Stimulated activated CD8-positive, alpha-beta memory T cell treated with anti-CD3 and anti-CD28 coated beads, Interleukin-15, amount 100 ng/mL, for 48 hours (primary cell): Measurements from ENCODE around the gene SH3RF1.
A peak's percentile ranks its signal among the peaks of the same experiment; 100 is the strongest.

Experiments
- DNase-seq, 2 donors: peaks; one replicate each; pipeline ENCODE4 v3.0.0-alpha.2; 2020; ENCODE audit warnings: low read depth in 2 of 2

The SH3RF1 gene

DNA sequence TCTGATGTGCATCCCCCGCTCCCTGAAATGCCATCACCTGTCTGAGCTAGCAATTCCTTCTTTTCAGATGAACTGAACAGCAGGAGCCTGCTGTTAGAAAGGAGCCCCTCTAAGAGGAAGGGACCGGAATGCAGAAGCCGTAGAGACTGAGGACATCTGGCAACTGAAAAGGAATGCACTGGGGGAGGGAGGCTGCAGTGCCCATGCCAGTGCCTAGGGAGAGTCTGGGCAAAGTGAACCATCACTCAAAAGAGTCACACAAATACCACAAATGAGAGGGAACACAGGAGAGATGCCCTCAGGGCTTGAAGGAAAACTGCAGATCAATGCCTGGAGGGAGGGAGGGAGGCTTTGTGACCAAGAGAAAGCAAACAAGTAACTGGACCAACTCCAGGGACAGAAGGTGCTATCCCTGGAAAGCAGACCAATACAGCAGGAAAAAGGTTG is 166.8 kb downstream of the SH3RF1 start:
- DNase-seq = no peak

DNA sequence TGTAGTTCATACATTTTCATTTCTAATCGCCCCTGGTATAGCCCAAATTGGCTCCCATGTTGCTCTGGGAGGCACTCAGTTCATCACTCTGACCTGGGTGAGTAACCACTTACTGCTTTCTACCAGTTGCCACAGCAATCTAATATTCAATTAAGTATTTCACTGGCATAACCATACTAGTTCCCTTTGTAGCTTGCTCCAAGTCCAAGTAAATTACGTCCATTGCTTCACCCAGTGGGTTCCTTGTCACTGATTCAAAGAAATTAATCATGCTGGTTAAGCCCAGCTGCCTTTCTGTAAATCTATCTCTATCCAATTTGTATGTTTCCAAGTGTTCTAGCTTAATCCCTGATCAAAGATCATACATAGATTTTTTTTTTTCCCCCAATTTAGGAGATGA is 168.7 kb downstream of the SH3RF1 start:
- no peak for DNase-seq

DNA sequence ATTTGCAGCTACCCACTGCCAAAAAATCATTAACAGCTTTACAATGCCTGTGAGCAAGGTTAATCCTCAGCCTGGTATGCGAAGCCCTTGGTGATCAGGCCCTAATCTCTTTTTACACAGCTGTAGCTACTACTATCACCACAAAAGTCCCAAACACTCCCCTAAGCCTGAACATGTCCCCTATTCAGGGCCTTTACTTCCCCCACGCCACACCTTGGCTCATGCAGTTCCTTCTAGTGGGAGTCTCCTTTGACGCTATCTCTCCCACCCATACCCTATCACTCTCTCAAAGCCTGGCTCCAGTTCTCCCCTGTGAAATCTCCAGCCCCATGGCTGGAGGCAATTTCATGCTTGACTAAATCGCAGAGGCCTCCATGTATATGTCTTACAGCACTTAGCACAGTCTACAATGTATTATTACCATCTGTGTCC is 170.1 kb downstream of the SH3RF1 start:
- DNase-seq = no peak

DNA sequence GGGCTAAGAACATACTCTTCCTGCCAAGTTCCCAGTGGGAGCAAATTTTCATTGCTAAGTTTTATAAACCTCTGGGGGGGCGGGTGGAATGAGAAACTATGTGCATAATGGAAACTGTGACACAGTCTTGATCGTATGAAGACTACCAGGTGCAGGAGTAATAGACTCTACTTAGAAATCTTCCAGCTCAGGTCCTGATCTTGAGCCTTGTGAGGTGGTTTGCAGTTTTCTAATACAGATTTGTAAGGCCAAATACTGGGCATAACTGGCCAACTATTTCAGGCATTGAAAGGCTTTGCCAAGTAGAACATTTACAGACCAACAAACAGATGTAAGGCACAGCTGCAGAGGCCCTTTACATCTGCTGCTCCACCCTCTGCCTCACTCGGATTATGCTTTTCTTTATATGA is 171.0 kb downstream of the SH3RF1 start:
- no peak for DNase-seq

DNA sequence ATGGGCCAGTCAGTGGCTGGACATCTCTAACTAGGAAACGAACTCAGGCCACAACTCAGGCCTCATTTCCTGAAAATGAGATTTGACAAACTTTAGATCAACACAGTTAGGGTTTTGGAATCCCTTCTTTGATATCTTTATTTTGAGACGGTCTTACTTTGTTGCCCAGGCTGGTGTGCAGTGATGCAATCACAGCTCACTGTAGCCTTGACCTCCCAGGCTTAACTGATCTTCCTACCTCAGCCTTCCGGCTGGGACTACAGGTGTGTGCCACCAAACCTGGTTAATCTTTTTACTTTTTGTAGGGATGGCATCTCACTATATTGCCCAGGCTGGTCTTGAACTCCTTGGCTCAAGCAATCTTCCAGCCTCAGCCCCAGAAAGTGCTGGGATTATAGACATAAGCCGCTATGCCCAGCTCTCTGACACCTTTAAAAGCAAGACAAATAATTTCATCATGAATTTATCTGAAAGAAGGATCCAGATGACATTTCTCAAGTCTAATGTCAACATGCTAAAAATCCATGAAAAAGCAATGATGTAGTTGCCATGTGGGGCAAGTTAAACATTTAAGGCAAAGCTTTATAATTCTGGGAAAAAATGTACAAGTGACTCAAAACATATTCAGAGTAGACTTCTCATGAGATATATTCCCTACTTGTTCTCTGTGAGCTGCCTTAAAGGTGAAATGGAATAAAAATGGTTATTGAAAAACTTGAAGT is 171.6 kb downstream of the SH3RF1 start:
- no peak for DNase-seq

DNA sequence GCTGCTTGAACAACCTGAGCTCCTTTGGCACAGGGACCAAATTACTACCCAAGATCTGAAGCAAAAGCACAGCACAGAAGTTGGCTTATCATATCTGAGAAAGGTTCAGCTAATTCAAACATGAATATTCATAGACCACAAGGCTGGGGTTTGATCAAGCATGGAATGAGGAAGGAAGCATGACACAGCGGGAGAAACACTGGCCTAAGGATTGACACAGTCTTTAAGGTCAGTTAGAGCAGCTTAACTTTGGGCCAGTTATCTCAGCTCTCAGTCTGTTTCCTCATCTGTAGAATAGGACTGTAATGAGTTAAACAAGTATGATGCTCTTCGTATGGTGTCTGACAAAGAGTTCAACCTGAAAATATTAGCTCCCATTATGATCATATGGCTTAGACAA is 172.2 kb downstream of the SH3RF1 start:
- DNase-seq = no peak

DNA sequence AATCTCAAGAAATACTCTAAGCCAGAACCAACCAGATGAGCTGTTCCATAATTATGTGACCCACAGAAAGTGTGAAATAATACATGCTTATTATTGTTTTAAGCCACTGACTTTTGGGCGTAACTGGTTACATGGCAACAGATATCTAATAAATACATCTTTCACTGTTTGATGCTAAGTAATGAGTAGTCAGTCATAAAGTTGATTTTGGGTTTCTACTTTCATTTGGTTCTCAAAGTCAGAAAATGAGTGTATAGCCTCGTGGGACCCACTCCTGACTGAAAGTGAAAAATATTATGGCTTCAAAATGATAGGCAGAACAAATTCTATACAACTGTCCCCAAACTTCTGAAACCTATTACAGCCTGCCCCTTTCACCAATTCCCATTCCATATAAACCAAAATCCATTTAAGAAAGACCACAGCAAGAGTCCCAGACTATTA is 172.7 kb downstream of the SH3RF1 start:
- no peak for DNase-seq

DNA sequence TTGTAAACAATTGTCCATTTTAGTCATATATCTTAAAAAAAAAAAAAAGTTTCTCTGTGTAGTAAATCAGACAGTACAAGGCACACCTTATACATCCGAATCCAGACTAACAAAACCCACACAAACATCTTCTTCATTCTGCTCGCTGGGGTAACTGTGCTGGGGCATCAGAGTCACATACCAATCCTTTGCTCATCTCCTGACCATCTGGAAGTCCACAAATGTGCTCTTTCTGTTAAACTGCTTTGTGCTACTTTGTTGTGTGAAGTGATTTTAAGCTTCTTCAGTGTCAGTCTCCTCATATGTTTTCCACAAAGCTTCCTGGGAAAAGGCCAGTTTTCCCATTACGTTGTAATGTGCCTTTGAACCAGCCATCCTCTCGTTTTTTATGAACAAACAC is 174.5 kb downstream of the SH3RF1 start:
- DNase-seq = no peak

DNA sequence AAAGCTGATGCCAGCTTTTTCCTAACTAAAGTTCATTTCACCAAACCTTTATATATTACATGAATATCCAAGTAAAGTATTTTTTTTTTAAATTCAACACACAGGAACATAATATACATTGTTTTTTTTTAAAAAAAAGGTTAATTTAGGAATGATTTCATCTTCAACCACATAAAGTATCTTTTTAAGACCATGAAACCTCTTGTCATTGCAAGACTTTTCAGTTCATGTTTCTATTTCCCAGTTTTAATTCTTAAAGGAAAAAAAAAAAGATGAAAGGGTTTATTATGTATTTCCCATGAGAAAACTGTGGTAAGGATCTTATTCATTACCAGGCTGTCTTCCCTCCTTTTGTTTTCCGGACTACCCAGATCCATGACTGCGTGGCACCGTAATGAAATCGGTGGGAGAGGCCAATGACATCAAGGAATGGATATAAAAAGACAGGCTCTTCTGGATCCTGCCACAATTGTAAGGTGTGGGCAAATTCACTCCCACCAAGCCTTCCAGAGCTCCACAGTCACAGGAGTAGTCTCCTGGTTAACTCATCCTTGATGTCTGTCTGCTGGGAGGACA is 176.0 kb downstream of the SH3RF1 start:
- no peak for DNase-seq

DNA sequence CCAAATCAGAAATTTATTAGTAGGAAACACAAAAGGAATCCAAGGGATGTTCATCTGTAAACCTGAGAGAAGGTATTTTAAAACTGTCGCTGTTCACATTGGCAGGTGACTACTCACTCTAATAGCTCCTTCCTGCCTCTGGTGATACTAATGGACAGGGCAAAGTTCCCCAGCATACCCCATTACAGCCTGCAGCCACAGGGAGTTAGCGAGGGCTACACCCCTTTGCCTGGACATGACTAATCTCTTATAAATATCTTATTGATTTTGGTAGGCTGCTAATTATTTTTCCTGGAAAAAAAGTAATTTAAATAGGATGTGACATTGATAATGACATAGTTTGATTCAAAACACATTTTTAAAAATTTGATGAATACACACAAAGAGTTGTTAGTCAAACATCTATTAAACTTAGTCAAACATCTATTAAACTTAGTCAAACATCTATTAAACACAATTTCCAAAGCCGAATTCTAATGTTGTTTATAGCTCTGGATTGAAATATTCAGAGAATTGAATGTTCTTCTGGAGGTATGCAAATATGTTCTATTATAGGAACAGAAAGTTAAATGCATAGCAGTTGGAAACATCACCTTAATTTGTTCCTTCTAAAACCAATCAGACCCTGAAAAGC is 177.8 kb downstream of the SH3RF1 start:
- DNase-seq = no peak

DNA sequence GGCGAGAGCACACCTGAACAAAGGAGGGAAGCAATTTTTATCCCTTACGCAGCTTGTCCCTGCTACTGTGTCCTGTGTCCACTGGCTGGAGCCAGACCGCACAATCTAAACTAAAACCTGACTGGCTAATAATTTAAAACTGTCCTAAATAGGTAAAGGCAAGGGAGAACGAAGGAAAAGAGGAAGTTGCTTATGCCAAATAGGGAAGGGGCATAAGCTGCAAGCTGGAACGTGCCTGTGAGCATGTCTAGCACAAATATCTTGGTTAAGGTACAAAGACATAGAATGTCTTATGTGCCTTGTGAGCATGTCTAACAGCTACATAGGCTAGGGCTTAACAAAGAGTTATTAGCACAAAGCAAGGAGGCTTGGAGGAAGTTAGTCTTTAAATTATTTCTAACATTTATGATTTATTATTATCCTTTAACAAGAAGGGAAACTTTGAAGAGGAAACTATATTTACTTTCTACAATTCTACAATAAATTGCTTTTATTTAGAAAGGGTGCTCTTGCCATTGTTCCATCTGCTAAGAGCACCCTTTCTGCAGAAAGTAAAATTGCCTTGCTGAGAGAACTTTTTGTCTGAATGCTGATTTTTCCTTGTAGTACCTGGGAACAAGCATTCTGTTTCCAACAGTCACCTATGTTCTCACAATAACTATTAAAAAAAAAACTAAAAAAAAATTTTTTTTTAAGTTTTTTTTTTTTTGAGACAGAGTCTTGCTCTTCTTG is 180.1 kb downstream of the SH3RF1 start:
- DNase-seq = no peak

DNA sequence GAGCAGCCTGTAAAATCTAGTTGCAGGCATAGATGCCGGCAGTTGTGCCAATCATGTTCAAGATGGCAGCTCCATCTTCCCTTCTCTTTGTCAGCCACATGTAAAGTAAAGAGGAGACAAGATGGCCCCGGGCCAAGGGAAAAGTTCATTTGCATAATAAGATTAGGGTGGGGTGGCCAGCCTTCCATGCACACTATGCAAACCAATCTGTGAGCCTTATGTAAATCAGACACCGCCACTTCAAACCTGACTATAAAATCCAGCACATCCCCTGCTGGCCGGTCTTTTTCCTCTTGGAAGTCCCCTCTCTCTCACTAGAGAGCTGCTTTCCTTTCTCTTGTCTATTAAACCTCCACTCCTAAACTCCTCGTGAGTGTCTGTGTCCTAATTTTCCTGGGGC is 181.8 kb downstream of the SH3RF1 start:
- no peak for DNase-seq

DNA sequence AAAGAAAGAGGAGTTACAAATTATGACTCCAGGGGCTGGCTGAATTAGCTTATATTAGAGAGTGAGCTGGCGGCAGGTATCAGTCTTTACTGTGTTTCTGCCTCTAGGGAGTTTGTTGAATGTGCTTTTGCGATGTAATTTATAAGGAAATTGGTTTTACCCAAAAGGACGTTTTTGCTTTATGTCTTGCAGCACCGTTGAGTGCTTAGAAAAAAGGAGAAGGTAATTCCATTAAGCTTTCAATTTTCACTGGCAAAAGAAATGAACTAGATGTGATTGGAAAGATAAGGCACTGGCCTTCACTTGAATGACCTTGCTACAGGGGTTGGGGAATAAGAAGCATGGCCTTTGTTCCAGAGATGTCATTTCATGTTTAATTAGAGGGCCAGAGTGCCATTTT is 185.8 kb downstream of the SH3RF1 start:
- no peak for DNase-seq

DNA sequence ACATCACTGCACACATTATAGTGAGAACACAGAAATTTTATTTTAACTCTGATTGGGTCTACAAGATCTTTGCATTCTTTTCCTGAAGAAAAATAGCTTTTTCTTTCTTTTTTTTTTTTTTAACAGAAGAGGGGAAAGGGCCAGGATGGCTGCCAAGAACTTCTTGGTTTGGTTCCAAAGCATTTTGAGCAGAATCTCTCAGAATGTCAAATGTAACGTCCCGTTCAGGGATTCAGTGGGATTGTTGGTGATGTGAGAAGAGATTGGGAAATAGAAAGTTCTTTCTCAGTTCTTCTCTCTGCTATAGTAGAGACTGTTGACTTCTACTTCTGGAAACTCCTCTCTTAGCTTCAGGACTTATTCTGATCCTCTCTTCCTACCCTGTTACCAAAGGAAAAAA is 189.8 kb downstream of the SH3RF1 start:
- no peak for DNase-seq

DNA sequence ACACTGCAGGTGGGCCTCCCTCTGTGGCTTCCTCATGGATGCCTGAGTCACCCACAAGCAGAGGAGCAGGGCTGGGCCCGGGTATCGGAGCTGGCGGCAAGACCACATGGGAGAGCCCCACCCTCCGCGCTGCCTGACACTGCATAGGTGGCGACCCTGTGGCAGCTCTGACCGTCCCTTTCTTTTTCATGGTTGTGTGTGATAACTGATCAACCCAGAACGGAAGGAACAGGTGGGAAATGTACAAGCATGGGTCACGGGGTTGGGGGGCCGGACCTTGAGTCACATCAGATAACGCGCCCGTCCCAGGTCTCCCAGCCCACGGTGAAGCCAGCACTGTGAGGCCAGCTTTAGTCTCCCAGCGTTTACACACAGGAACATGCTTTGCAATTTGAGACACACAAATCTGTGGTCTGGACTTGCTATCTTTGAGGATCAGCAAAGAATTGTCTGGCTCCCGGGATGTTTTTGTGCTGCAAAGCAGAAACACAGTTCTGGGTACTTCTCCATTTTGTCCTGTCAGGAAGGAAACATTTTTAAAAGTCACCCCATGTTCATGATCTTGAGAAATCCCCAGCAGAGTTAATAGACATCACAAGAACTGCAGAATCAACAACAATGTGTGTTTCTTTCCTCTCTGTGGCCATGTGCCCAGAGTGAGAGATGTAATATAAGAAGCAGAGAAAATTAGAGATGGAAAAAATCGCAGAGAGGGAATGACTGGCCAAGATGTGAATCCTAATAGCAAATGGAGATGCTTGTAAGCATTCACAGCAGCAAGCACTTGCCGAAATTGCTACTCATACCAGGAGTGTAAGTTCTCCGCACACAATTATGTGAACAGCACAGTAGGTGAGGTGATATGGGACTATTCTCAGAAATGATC is 190.6 kb downstream of the SH3RF1 start:
- DNase-seq = peak; percentile 15 to 21

DNA sequence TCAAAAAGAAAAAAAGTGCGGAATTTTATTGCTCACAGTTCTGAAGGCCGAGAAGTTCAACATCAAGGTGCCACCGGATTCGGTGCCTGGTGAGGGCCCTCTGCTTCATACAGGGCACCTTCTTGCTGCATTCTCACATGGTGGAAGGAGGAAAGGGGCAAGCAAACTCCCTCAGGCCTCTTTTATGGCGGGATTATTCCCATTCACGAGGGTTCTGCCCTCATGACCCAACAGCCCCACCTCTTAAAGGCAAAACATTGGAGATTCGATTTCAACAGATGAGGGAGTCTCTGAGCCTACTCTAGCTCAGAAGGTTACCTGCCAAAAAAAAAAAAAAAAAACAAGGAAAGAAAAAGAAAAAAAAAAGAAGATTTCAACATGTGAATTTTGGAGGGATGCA is 196.6 kb downstream of the SH3RF1 start:
- DNase-seq = no peak

DNA sequence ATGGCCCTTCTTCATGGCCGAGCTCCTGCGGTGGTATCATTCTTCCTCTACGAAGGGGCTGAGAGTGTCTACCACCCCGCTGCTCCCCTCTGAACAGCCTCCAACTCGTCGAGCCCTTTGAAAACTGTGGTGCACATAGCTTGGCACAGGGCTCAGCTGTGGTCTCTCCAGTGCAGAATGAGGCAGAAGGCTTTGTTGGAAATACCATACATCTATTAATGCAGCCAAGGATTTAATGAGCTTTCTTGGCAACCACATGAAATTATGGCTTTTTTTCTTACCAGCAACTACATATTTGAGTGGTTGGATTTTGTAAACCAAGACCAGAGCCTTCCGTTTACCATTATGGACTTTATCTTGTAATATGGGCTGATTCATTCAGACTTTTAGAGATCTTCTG is 199.0 kb downstream of the SH3RF1 start:
- DNase-seq = no peak

DNA sequence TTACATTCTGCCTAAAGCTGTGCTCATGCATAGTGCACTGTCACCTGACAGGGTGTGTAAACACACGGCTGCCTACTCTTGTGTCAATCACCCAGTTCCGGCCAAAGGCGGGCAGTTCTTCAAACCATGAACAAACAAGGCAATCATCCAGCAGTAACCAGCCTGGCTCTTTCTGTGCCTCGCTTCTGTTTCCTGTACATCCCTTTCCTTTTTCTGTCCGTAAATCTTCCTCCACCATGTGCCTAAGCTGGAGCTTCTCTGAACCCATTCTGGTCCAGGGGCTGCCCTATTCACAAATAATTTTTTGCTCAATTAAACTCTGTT is 199.9 kb downstream of the SH3RF1 start:
- DNase-seq = no peak

DNA sequence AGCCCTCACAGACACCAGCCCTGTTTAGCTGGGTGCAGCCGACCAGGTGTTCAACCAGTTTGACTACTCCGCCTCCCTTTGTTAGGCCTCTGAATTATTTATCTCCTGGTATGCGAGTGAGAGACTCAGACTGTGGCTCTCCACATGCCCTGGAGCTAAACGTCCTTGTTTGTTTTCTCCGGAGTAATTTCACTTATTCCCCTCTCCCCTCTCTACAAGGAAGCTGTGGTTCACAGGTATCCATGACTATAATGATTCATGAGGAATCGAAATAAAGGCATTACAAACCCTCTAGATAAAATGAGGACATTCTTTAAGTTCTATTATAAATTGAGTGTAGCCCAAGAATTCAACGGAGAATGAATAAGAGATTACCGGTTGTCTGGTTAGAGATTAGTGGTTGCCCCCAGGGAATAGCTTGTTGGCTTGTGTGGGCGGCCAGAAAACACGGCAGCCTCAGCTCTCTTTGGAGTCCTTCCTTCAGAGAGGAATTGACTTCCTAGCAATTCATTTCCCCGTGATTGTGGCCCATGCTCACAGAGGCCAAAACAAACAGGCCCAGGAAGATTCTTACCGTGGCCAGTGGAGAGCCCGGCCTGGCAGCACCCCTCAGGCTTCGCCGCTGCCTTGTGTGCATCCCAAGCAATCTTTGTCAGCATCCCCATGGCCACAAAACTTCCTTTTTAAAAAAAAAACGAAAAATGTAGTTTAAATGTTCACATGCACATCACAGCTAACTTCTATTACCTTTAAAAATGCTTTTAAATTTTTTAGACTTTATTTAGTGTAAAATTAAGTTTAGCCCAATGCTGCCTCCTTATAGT is 200.5 kb downstream of the SH3RF1 start:
- no peak for DNase-seq

DNA sequence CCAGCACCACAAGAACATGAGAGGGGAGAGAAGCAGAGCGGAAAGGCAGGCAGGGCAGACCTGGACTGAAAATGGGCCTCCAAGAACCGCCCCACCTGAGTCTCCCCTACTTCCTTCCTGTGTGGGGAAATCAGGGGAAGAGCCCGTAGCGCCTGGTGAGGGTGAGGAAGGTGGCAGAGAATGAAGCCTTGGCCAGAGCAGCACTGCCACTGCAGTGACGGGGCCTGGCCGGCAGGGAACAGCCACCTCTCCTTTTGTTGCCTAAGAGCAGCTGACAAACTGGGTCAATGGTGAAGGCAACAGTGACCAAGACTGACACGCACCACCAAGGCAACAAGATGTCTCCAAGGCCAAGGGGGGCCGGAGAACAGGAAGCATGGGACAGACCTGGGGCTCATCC is 202.3 kb downstream of the SH3RF1 start:
- DNase-seq = no peak

DNA sequence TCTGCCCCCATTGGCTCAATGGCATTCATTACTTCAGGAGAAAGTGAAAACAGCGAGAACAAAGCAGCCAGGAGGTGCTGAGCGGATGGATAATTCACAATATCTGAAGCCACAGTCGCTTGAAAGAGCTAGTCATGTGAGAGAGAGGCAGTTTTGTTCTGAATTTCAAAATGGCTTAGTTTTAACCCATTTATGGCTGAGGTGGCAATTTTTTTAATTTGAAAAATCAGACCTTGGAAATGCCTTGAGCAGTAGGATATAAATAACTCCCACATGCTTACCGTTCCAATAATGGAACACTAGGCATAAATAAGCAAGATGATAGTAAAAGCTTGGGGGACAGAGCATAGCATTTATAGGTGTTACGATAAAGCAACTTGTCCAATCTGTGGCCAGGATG is 203.8 kb downstream of the SH3RF1 start:
- DNase-seq = no peak
